ENCODE measurements around the gene CORIN. TPM values are rescaled to one million over a fixed set of nuclear protein-coding genes. Genes with fewer than 3 reads are reported as not detected.

The CORIN gene
- total RNA-seq, 6 experiments from 2014 or later: 0.12 to 0.44 (median 0.16) TPM; not detected in 1

- intact Hi-C loops (cut with DNase I): loop anchor here (10.0 kb wide), 2 partner anchors 132 to 152 kb away; no protein-coding TSS in a partner anchor
- Histone ChIP-seq H3K27me3 (no peaks in the 10 kb centered on the region), H3K36me3 (no peaks in the 10 kb centered on the region), H3K9me3 (peaks cover 0 to 5% (median 0%) of the 10 kb centered on the region in 4 donors), H3K4me1 (peaks cover 0 to 16% (median 0%) of the 10 kb centered on the region in 4 donors), H3K4me3 (peak overlapping the region; percentile 52 to 58 (median 52)), H3K27ac (no peak overlapping the region)
- TF ChIP-seq POLR2A (IDR thresholded peaks at IDR 0.05) (no peak), CTCF (IDR thresholded peaks at IDR 0.05) (peak in 1 of 4 donors; percentile 7)
- ATAC-seq (peak; percentile 60 to 73 (median 68)), DNase-seq (peak; percentile 54 to 67 (median 63))
- under 1% methylated on average over 27 of the region's 58 CpGs for WGBS (ENCODE audit: insufficient coverage, low coverage, low lambda C conversion rate, missing lambda C conversion rate)
These were observed 566 bp downstream of the CORIN start for GRCh38 chr4:47837094-47837907.

- TF ChIP-seq POLR2A (IDR thresholded peaks at IDR 0.05) (no peak), CTCF (IDR thresholded peaks at IDR 0.05) (peak; percentile 69 to 79 (median 79))
- no peaks in the 10 kb centered on the region for H3K27me3 ChIP-seq
- peaks cover 0 to 5% (median 0%) of the 10 kb centered on the region in 4 donors for H3K9me3 ChIP-seq
- no peaks in the 10 kb centered on the region for H3K36me3 ChIP-seq
- peak overlapping the region; percentile 52 to 58 (median 52) for H3K4me3 ChIP-seq
- H3K27ac ChIP-seq: no peak overlapping the region
- DNase-seq (peak; percentile 87 to 90 (median 90)), ATAC-seq (peak; percentile 96 to 99 (median 98))
- peaks cover 0 to 16% (median 0%) of the 10 kb centered on the region in 4 donors for H3K4me1 ChIP-seq
- intact Hi-C loops (cut with DNase I): loop anchor here (10.0 kb wide), 2 partner anchors 132 to 152 kb away; no protein-coding TSS in a partner anchor
- under 1% methylated on average over 14 of the region's 27 CpGs for WGBS (ENCODE audit: insufficient coverage, low coverage, low lambda C conversion rate, missing lambda C conversion rate)
These were observed 1.2 kb downstream of the CORIN start for GRCh38 chr4:47836641-47837093.

GRCh38 chr4:47835494-47835893, 2.4 kb downstream of the CORIN start:
- H3K4me1 ChIP-seq: peaks cover 0 to 16% (median 0%) of the 10 kb centered on the region in 4 donors
- TF ChIP-seq POLR2A (IDR thresholded peaks at IDR 0.05): no peak
- no peak for TF ChIP-seq CTCF (IDR thresholded peaks at IDR 0.05)
- H3K27me3 ChIP-seq: no peaks in the 10 kb centered on the region
- intact Hi-C loops (cut with DNase I): loop anchor here (10.0 kb wide), 2 partner anchors 131 to 151 kb away; no protein-coding TSS in a partner anchor
- H3K36me3 ChIP-seq: no peaks in the 10 kb centered on the region
- H3K27ac ChIP-seq: no peak overlapping the region
- ATAC-seq (no peak), DNase-seq (no peak)
- no peak overlapping the region for H3K4me3 ChIP-seq
- H3K9me3 ChIP-seq: peaks cover 0 to 5% (median 0%) of the 10 kb centered on the region in 4 donors
- 81% methylated on average over 2 of the region's 2 CpGs for WGBS (ENCODE audit: insufficient coverage, low coverage, low lambda C conversion rate, missing lambda C conversion rate)

- Histone ChIP-seq H3K27ac (no peak overlapping the region), H3K4me1 (peaks cover 0 to 3% (median 0%) of the 10 kb centered on the region in 4 donors), H3K27me3 (no peaks in the 10 kb centered on the region), H3K36me3 (no peaks in the 10 kb centered on the region), H3K4me3 (no peak overlapping the region), H3K9me3 (peaks cover 0 to 5% (median 0%) of the 10 kb centered on the region in 4 donors)
- DNase-seq (no peak), ATAC-seq (no peak)
- 71% methylated on average over 4 of the region's 5 CpGs for WGBS (ENCODE audit: insufficient coverage, low coverage, low lambda C conversion rate, missing lambda C conversion rate)
- TF ChIP-seq CTCF (IDR thresholded peaks at IDR 0.05): no peak
- TF ChIP-seq POLR2A (IDR thresholded peaks at IDR 0.05): no peak
- intact Hi-C loops (cut with DNase I): loop anchor here (10.0 kb wide), 2 partner anchors 126 to 146 kb away; no protein-coding TSS in a partner anchor
These were observed 6.7 kb downstream of the CORIN start for GRCh38 chr4:47831026-47831679.
